Adrenal gland (tissue), 5 donors: Measurements from ENCODE around the gene MBD3L2.

Experiments
- POLR2A ChIP-seq, 2 donors: fragments of 450-650 bp; IDR thresholded peaks; one replicate each; pipeline ENCODE4 v1.6.1; 2017; ENCODE audit warnings: antibody characterized with exemption in 2 of 2, mild to moderate bottlenecking in 2 of 2, moderate library complexity in 1 of 2
- TF ChIP-seq, protein P1 (sequence below), 6 experiments: fragments of 450-650 bp in 4 of 6; fragments of 200-600 bp in 2 of 6; sonication (generic) in 1 of 6; IDR thresholded peaks; 1 replicate in 5 of 6; 2 replicates in 1 of 6; pipeline versions ENCODE4 v1.5.1 to v1.8.0; 2016 to 2021; ENCODE audit warnings: antibody characterized with exemption in 6 of 6, mild to moderate bottlenecking in 2 of 6, moderate library complexity in 1 of 6
- donor health status: DM: no; HTN: no; CAD: no.

- TF ChIP-seq, protein P1, sequence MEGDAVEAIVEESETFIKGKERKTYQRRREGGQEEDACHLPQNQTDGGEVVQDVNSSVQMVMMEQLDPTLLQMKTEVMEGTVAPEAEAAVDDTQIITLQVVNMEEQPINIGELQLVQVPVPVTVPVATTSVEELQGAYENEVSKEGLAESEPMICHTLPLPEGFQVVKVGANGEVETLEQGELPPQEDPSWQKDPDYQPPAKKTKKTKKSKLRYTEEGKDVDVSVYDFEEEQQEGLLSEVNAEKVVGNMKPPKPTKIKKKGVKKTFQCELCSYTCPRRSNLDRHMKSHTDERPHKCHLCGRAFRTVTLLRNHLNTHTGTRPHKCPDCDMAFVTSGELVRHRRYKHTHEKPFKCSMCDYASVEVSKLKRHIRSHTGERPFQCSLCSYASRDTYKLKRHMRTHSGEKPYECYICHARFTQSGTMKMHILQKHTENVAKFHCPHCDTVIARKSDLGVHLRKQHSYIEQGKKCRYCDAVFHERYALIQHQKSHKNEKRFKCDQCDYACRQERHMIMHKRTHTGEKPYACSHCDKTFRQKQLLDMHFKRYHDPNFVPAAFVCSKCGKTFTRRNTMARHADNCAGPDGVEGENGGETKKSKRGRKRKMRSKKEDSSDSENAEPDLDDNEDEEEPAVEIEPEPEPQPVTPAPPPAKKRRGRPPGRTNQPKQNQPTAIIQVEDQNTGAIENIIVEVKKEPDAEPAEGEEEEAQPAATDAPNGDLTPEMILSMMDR (IDR thresholded peaks at IDR 0.05) = no peak
- TF ChIP-seq POLR2A (IDR thresholded peaks at IDR 0.05) = no peak
Observed at GRCh38 chr19:7013678-7014077, 35.4 kb upstream of the MBD3L2 start.
